Tibial nerve (tissue), 3 donors: ENCODE measurements around the gene LCNL1.

ENCODE experiments used
- POLR2A ChIP-seq, 2 donors: fragments of 450-650 bp; IDR thresholded peaks; one replicate each; pipeline ENCODE4 v1.6.1; 2017; ENCODE audit warnings: antibody characterized with exemption in 2 of 2, mild to moderate bottlenecking in 2 of 2, moderate library complexity in 2 of 2
- TF ChIP-seq, protein P1 (sequence below), 5 experiments: fragments of 200-600 bp in 3 of 5; fragments of 450-650 bp in 2 of 5; sonication (generic) in 3 of 5; IDR thresholded peaks; one replicate each; pipeline ENCODE4 v1.5.1; 2016 to 2019; ENCODE audit warnings: antibody characterized with exemption in 5 of 5, mild to moderate bottlenecking in 3 of 5, moderate library complexity in 2 of 5

DNA sequence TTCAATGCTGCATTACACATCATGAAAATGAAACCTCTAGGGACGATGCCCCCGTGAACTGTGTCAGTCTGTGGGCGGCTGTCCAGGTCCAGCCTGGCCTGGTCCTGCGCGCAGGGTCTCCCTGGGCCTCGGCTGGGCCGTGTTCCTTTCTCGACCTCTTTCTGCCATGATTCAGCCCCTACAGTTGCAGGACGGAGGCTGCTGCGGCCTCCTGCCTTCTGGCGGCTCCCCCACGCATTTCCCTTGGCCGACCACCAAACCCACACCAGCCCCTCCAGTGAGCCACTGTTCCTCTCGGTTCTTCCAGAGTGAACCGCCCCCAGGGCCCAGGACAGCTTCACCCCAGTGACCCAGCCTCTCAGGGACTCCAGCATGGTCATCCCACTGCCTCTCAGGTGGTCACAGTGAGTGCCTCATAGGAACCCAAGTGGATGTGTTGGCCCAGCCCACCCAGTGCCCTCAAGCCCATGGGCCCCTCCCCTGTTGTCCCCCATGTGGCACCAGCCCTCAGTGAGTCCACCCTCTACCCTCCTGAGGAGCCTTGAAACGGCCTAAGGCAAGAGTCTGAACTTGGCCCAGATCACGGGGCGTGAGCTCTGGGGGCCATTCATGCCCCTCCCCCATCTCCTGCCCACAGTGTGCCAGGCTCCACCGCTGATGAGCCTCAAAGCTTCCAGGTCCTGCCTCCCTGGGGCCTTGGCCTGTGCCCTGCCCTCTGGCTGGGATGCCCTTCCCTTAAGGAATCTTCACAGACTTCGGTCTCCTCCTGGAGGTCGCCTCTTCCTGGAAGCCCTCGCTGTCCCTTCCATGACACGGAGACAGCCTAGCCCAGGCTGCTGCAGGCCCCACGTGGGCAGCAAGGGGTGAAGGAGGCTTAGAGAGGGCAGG, 23.6 kb downstream of the LCNL1 start:
- no peak for TF ChIP-seq POLR2A (IDR thresholded peaks at IDR 0.05)
- TF ChIP-seq, protein P1, sequence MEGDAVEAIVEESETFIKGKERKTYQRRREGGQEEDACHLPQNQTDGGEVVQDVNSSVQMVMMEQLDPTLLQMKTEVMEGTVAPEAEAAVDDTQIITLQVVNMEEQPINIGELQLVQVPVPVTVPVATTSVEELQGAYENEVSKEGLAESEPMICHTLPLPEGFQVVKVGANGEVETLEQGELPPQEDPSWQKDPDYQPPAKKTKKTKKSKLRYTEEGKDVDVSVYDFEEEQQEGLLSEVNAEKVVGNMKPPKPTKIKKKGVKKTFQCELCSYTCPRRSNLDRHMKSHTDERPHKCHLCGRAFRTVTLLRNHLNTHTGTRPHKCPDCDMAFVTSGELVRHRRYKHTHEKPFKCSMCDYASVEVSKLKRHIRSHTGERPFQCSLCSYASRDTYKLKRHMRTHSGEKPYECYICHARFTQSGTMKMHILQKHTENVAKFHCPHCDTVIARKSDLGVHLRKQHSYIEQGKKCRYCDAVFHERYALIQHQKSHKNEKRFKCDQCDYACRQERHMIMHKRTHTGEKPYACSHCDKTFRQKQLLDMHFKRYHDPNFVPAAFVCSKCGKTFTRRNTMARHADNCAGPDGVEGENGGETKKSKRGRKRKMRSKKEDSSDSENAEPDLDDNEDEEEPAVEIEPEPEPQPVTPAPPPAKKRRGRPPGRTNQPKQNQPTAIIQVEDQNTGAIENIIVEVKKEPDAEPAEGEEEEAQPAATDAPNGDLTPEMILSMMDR (IDR thresholded peaks at IDR 0.05): no peak
